GM23338 (cell line): Measurements from ENCODE around the gene NCF4. TPM values are rescaled to one million over a fixed set of nuclear protein-coding genes. Genes with fewer than 3 reads are reported as not detected.

Experiments
- ATAC-seq: fragments of 200-7000 bp; cut with Tn5 transposase; 3 replicates; pipeline ENCODE4 v1.9.1; 2020
- DNase-seq: peaks from one replicate; pipeline ENCODE4 v3.0.0-alpha.2; 2015; ENCODE audit warnings: low spot score
- H2AFZ ChIP-seq: fragments of 200-600 bp; sonication (generic); 2 replicates; pipeline ENCODE4 v1.8.0; 2016; ENCODE audit warnings: antibody characterized with exemption, mild to moderate bottlenecking, moderate library complexity
- H3F3A ChIP-seq: fragments of 200-600 bp; sonication (generic); replicated peaks from 2 replicates; pipeline ENCODE4 v1.8.0; 2017; ENCODE audit warnings: antibody characterized with exemption, mixed run types, low read depth
- H3K27ac ChIP-seq: fragments of 200-600 bp; sonication (generic); 2 replicates; pipeline ENCODE4 v1.6.1; 2016; ENCODE audit warnings: low read depth
- H3K27me3 ChIP-seq: fragments of 200-600 bp; sonication (generic); 2 replicates; pipeline ENCODE4 v1.8.0; 2016; ENCODE audit warnings: mild to moderate bottlenecking, mixed run types, moderate library complexity; ENCODE audit not compliant: insufficient read depth
- H3K36me3 ChIP-seq: fragments of 200-600 bp; sonication (generic); 2 replicates; pipeline ENCODE4 v1.8.0; 2016; ENCODE audit warnings: mild to moderate bottlenecking; ENCODE audit not compliant: insufficient read depth
- H3K4me1 ChIP-seq: fragments of 200-600 bp; sonication (generic); 2 replicates; pipeline ENCODE4 v1.8.0; 2016; ENCODE audit warnings: mild to moderate bottlenecking, moderate library complexity; ENCODE audit not compliant: insufficient read depth
- H3K4me2 ChIP-seq: fragments of 200-600 bp; sonication (generic); 2 replicates; pipeline ENCODE4 v1.7.1; 2017; ENCODE audit warnings: mixed run types
- H3K4me3 ChIP-seq: fragments of 200-600 bp; sonication (generic); 2 replicates; pipeline ENCODE4 v1.6.1; 2016; ENCODE audit warnings: mixed run types
- H3K79me2 ChIP-seq: fragments of 200-600 bp; sonication (generic); replicated peaks from 2 replicates; pipeline ENCODE4 v1.8.0; 2017; ENCODE audit warnings: mild to moderate bottlenecking; ENCODE audit not compliant: insufficient read depth
- H3K9me2 ChIP-seq: fragments of 200-600 bp; sonication (generic); 2 replicates; pipeline ENCODE4 v1.8.0; 2017; ENCODE audit not compliant: insufficient read depth
- H4K20me1 ChIP-seq: fragments of 200-600 bp; sonication (generic); replicated peaks from 2 replicates; pipeline ENCODE4 v1.8.0; 2017; ENCODE audit warnings: mild to moderate bottlenecking; ENCODE audit not compliant: insufficient read depth
- H3K27ac Mint-ChIP-seq: 2 replicates; pipeline ENCODE4 v1.8.0; 2020; ENCODE audit warnings: inconsistent platforms, mild to moderate bottlenecking, moderate library complexity, mixed read lengths
- H3K27me3 Mint-ChIP-seq: 3 replicates; pipeline ENCODE4 v1.8.0; 2022; ENCODE audit warnings: low read depth, mild to moderate bottlenecking, moderate library complexity, mixed read lengths, inconsistent platforms; ENCODE audit not compliant: insufficient read depth, poor library complexity
- H3K36me3 Mint-ChIP-seq: 3 replicates; pipeline ENCODE4 v1.8.0; 2021; ENCODE audit warnings: low read depth, mild to moderate bottlenecking, inconsistent platforms, moderate library complexity, mixed read lengths
- H3K4me1 Mint-ChIP-seq: 3 replicates; pipeline ENCODE4 v1.8.0; 2020; ENCODE audit warnings: mild to moderate bottlenecking, inconsistent platforms, mixed read lengths
- H3K4me3 Mint-ChIP-seq: 3 replicates; pipeline ENCODE4 v1.8.0; 2021; ENCODE audit warnings: moderate library complexity, mild to moderate bottlenecking, inconsistent platforms, mixed read lengths
- H3K9me3 Mint-ChIP-seq: 3 replicates; pipeline ENCODE4 v1.8.0; 2020; ENCODE audit warnings: moderate library complexity, mild to moderate bottlenecking, inconsistent platforms, mixed read lengths
- ETS1 ChIP-seq: IDR thresholded peaks from 2 replicates; pipeline ENCODE4 v1.6.1; 2016; ENCODE audit warnings: antibody characterized with exemption
- EZH2 ChIP-seq: fragments of 200-600 bp; sonication (generic); IDR thresholded peaks from one replicate; pipeline ENCODE4 v1.8.0; 2017; ENCODE audit warnings: antibody characterized with exemption, mild to moderate bottlenecking, low read depth; ENCODE audit not compliant: unreplicated experiment
- EZH2phosphoT487 ChIP-seq: fragments of 200-600 bp; sonication (generic); IDR thresholded peaks from one replicate; pipeline ENCODE4 v1.8.1; 2018; ENCODE audit warnings: antibody characterized with exemption; ENCODE audit not compliant: unreplicated experiment
- JUNB ChIP-seq: IDR thresholded peaks from one replicate; pipeline ENCODE4 v1.6.1; 2016; ENCODE audit warnings: antibody characterized with exemption; ENCODE audit not compliant: unreplicated experiment
- NANOG ChIP-seq: IDR thresholded peaks from 2 replicates; pipeline ENCODE4 v1.6.1; 2016; ENCODE audit warnings: antibody characterized with exemption, borderline replicate concordance
- REST ChIP-seq: IDR thresholded peaks from one replicate; pipeline ENCODE4 v1.6.1; 2018; ENCODE audit warnings: antibody characterized with exemption; ENCODE audit not compliant: unreplicated experiment
- ZNF114 ChIP-seq: fragments of 250-450 bp; sonication (Bioruptor Pico); IDR thresholded peaks from 2 replicates; pipeline ENCODE4 v1.5.0; 2020; ENCODE audit warnings: mild to moderate bottlenecking, moderate library complexity
- ZNF331 ChIP-seq: fragments of 250-450 bp; sonication (Bioruptor Pico); IDR thresholded peaks from 2 replicates; pipeline ENCODE4 v1.5.0; 2020; ENCODE audit warnings: low read depth, mild to moderate bottlenecking, moderate library complexity
- polyA plus RNA-seq: library from polyadenylated mRNA; unstranded; fragments of >200 nt; fragmentation: Nextera tagmentation; extraction: Ambion mirVana; gene quantifications from 2 replicates; pipeline ENCODE4 v1.2.1, GENCODE V29; 2016
- total RNA-seq: library from RNA; depleted of rRNA; stranded (reverse); fragments of >200 nt; shearing (Covaris generic); gene quantifications from 2 replicates; pipeline ENCODE4 v1.2.3, GENCODE V29; 2014

Gene NCF4
- total and polyA plus RNA-seq, 2 experiments from 2014 or later, result not detected

- Histone ChIP-seq H3K36me3 (no peaks in the 10 kb centered on the region), H3K9me2 (no peaks in the 10 kb centered on the region), H3K27me3 (no peaks in the 10 kb centered on the region), H3K4me2 (no peak overlapping the region), H3K4me3 (no peak overlapping the region), H4K20me1 (no peaks in the 10 kb centered on the region), H3K27ac (no peak overlapping the region), H2AFZ (no peak overlapping the region), H3K79me2 (no peaks in the 10 kb centered on the region), H3F3A (no peaks in the 10 kb centered on the region), H3K4me1 (peaks cover 6% of the 10 kb centered on the region)
- H3K27me3 Mint-ChIP-seq, result peaks cover 6% of the 10 kb centered on the region
- H3K27ac Mint-ChIP-seq, result no peak overlapping the region
- H3K9me3 Mint-ChIP-seq, result peaks cover 11% of the 10 kb centered on the region
- no peak overlapping the region for H3K4me3 Mint-ChIP-seq
- ATAC-seq (no peak), DNase-seq (no peak)
- peaks cover 8% of the 10 kb centered on the region; the same call in 2 of the 3 replicates for H3K4me1 Mint-ChIP-seq
- peaks cover 7% of the 10 kb centered on the region; the same call in 2 of the 3 replicates for H3K36me3 Mint-ChIP-seq
- no peak for TF ChIP-seq EZH2
- TF ChIP-seq NANOG, result no peak
Observed at GRCh38 chr22:36884349-36885158, 23.7 kb downstream of the NCF4 start.

- no peaks in the 10 kb centered on the region for H3K27me3 ChIP-seq
- no peak overlapping the region for H3K4me3 ChIP-seq
- Mint-ChIP-seq H3K27ac (no peak overlapping the region), H3K9me3 (peaks cover 10% of the 10 kb centered on the region), H3K4me1 (peaks cover 8% of the 10 kb centered on the region; the same call in 2 of the 3 replicates), H3K27me3 (peaks cover 2% of the 10 kb centered on the region), H3K36me3 (peaks cover 7% of the 10 kb centered on the region; the same call in 2 of the 3 replicates), H3K4me3 (no peak overlapping the region)
- no peak overlapping the region for H3K4me2 ChIP-seq
- TF ChIP-seq NANOG, result no peak
- no peak for TF ChIP-seq EZH2phosphoT487
- TF ChIP-seq ZNF331 (CRISPR knock-in tag), result no peak
- no peak for TF ChIP-seq ETS1
- TF ChIP-seq ZNF114 (CRISPR knock-in tag), result no peak
- no peak for TF ChIP-seq EZH2
- no peak for TF ChIP-seq JUNB
- TF ChIP-seq REST, result no peak
- peak; percentile 69 for ATAC-seq
- no peaks in the 10 kb centered on the region for H3K79me2 ChIP-seq
- H4K20me1 ChIP-seq, result no peaks in the 10 kb centered on the region
- H3F3A ChIP-seq, result no peaks in the 10 kb centered on the region
- H3K4me1 ChIP-seq, result peaks cover 6% of the 10 kb centered on the region
- no peak overlapping the region for H3K27ac ChIP-seq
- no peaks in the 10 kb centered on the region for H3K9me2 ChIP-seq
- no peak overlapping the region for H2AFZ ChIP-seq
- DNase-seq, result peak; percentile 43
- H3K36me3 ChIP-seq, result no peaks in the 10 kb centered on the region
Observed at GRCh38 chr22:36885474-36885873, 24.7 kb downstream of the NCF4 start.
